GM12878 (cell line): ENCODE measurements around the gene PPIP5K2.

Experiments
- ATF3 ChIP-seq: IDR thresholded peaks from 2 replicates; pipeline ENCODE4 v1.6.1; 2011; ENCODE audit warnings: low read depth, mild to moderate bottlenecking, low read length, moderate library complexity, borderline replicate concordance; ENCODE audit errors: extremely low read depth
- ATF7 ChIP-seq: fragments of 450-650 bp; IDR thresholded peaks from 2 replicates; pipeline ENCODE4 v1.6.1; 2016; ENCODE audit warnings: low read depth, mild to moderate bottlenecking
- EP300 ChIP-seq, 2 experiments: fragments of 150-350 bp in 1 of 2; IDR thresholded peaks; 2 replicates each; pipeline ENCODE4 v1.6.1; 2011 to 2012; ENCODE audit warnings: low read depth in 2 of 2, low read length in 2 of 2, borderline replicate concordance in 1 of 2, improper control_type of control experiment in 1 of 2, inconsistent platforms in 1 of 2; ENCODE audit not compliant: control insufficient read depth in 1 of 2
- EZH2 ChIP-seq: IDR thresholded peaks from 2 replicates; pipeline ENCODE4 v1.6.1; 2012; ENCODE audit warnings: low read depth, mild to moderate bottlenecking, control low read depth, inconsistent platforms, low read length, borderline replicate concordance; ENCODE audit not compliant: control insufficient read depth
- KDM1A ChIP-seq: fragments of 200-600 bp; sonication (generic); IDR thresholded peaks from 2 replicates; pipeline ENCODE4 v1.6.1; 2016; ENCODE audit warnings: borderline replicate concordance
- MTA3 ChIP-seq: IDR thresholded peaks from 2 replicates; pipeline ENCODE4 v1.6.1; 2012; ENCODE audit warnings: low read length, inconsistent platforms, borderline replicate concordance
- MYC ChIP-seq: IDR thresholded peaks from 2 replicates; pipeline ENCODE4 v1.6.1; 2011; ENCODE audit warnings: mild to moderate bottlenecking, low read length, moderate library complexity, inconsistent platforms; ENCODE audit not compliant: insufficient read depth, insufficient replicate concordance, insufficient read length, severe bottlenecking
- NR2C2 ChIP-seq: IDR thresholded peaks from 2 replicates; pipeline ENCODE4 v1.6.1; 2011; ENCODE audit warnings: borderline replicate concordance, low read depth; ENCODE audit not compliant: control insufficient read depth, insufficient read length
- PAX5 ChIP-seq: IDR thresholded peaks from 2 replicates; pipeline ENCODE4 v1.6.1; 2011; ENCODE audit warnings: low read depth, low read length, borderline replicate concordance
- SMAD1 ChIP-seq: fragments of 450-650 bp; IDR thresholded peaks from 2 replicates; pipeline ENCODE4 v1.6.1; 2018; ENCODE audit warnings: mild to moderate bottlenecking, low read depth; ENCODE audit not compliant: partially characterized antibody
- YY1 ChIP-seq: IDR thresholded peaks from 2 replicates; pipeline ENCODE4 v1.6.1; 2011; ENCODE audit warnings: low read depth, mild to moderate bottlenecking, low read length
- ZNF207 ChIP-seq: fragments of 450-650 bp; IDR thresholded peaks from 2 replicates; pipeline ENCODE4 v1.6.1; 2014; ENCODE audit warnings: antibody characterized with exemption, mild to moderate bottlenecking, borderline replicate concordance
- ZNF384 ChIP-seq: IDR thresholded peaks from 2 replicates; pipeline ENCODE4 v1.6.1; 2012; ENCODE audit warnings: low read depth, mild to moderate bottlenecking, low read length, improper control_type of control experiment, borderline replicate concordance
- TF ChIP-seq, protein P1 (sequence below), 3 experiments: IDR thresholded peaks in 2 of 3; conservative IDR thresholded peaks in 1 of 3; 2 replicates each; pipeline ENCODE4 v1.5.1; 2011; ENCODE audit warnings: low read depth in 3 of 3, low read length in 3 of 3, mild to moderate bottlenecking in 3 of 3, control low read depth in 2 of 3, moderate library complexity in 2 of 3, inconsistent platforms in 1 of 3, mixed read lengths in 1 of 3; ENCODE audit not compliant: control insufficient read depth in 2 of 3, insufficient read depth in 1 of 3; ENCODE audit errors: extremely low read depth in 1 of 3

- TF ChIP-seq MYC (no peak), ATF3 (no peak), YY1 (no peak), ZNF207 (no peak), EP300 (IDR thresholded peaks at IDR 0.05; ENCODE audit: borderline replicate concordance in 1 of 2, control insufficient read depth in 1 of 2, low read depth in 2 of 2, low read length in 2 of 2) (no peak), ATF7 (no peak), NR2C2 (no peak), ZNF384 (no peak), PAX5 (no peak), KDM1A (no peak), EZH2 (no peak), MTA3 (no peak), SMAD1 (no peak)
- TF ChIP-seq, protein P1, sequence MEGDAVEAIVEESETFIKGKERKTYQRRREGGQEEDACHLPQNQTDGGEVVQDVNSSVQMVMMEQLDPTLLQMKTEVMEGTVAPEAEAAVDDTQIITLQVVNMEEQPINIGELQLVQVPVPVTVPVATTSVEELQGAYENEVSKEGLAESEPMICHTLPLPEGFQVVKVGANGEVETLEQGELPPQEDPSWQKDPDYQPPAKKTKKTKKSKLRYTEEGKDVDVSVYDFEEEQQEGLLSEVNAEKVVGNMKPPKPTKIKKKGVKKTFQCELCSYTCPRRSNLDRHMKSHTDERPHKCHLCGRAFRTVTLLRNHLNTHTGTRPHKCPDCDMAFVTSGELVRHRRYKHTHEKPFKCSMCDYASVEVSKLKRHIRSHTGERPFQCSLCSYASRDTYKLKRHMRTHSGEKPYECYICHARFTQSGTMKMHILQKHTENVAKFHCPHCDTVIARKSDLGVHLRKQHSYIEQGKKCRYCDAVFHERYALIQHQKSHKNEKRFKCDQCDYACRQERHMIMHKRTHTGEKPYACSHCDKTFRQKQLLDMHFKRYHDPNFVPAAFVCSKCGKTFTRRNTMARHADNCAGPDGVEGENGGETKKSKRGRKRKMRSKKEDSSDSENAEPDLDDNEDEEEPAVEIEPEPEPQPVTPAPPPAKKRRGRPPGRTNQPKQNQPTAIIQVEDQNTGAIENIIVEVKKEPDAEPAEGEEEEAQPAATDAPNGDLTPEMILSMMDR (IDR thresholded peaks at IDR 0.05 in 2 of 3, conservative IDR thresholded peaks at IDR 0.05 in 1 of 3; ENCODE audit: control insufficient read depth in 2 of 3, extremely low read depth in 1 of 3, insufficient read depth in 1 of 3, low read depth in 3 of 3, low read length in 3 of 3), result peak; percentile 74 to 81 (median 78)
Observed at GRCh38 chr5:103232393-103232999, 112.4 kb downstream of the PPIP5K2 start.
